ENCODE data around the gene TAF1B. TPM values are rescaled to one million over a fixed set of nuclear protein-coding genes. Genes with fewer than 3 reads are reported as not detected.

TAF1B gene
- total RNA-seq, 1 donor = 29.8 TPM

DNA sequence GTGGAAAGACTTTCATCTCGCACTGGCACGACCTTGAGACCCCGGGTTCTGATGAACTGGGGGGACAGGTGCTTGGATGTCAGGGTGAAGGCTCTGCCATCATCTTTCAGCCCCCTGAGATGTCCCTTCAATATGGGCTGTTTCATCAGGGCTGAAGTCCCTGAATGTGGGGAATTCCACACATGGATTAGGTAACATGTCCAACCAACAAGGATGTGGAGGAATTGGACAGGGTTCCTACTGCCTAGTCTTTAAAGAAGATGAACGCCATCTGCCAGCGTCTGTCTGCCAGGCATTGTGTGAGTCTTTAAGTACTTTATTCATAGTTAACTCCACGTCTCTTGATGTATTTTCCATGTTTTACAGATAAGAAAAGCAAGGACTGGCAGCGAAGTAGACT lies 102.3 kb downstream of the TAF1B start:
- DNase-seq (ENCODE audit: low read depth) = no peak

DNA sequence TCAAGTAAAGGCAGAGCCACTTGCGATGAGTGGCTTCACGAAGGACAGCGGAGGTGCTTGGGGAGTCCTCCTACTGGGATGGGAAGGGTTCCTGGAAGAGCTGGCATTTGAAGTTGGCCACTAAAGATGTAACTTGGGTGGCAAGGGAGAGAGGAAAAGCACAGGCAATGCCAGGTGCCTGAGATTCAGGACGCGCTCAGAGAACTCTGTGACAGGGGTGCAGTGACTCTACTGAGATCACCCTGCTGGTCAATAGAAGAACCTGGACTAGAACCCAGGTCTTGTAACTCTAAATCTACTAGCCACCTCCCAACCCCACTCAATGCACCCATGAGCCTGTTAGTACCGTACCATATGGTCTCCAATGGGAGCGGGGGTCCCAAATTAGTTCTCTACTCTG lies 102.8 kb downstream of the TAF1B start:
- TF ChIP-seq, protein P1, sequence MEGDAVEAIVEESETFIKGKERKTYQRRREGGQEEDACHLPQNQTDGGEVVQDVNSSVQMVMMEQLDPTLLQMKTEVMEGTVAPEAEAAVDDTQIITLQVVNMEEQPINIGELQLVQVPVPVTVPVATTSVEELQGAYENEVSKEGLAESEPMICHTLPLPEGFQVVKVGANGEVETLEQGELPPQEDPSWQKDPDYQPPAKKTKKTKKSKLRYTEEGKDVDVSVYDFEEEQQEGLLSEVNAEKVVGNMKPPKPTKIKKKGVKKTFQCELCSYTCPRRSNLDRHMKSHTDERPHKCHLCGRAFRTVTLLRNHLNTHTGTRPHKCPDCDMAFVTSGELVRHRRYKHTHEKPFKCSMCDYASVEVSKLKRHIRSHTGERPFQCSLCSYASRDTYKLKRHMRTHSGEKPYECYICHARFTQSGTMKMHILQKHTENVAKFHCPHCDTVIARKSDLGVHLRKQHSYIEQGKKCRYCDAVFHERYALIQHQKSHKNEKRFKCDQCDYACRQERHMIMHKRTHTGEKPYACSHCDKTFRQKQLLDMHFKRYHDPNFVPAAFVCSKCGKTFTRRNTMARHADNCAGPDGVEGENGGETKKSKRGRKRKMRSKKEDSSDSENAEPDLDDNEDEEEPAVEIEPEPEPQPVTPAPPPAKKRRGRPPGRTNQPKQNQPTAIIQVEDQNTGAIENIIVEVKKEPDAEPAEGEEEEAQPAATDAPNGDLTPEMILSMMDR (IDR thresholded peaks at IDR 0.05; ENCODE audit: insufficient read depth, low read depth, low read length) = no peak
- no peak for DNase-seq (ENCODE audit: low read depth)
- no peak overlapping the region for H3K4me3 ChIP-seq (ENCODE audit: low read depth, low read length)

More for the DNA sequence above, 102.3 kb downstream of the TAF1B start:
- TF ChIP-seq, protein P1 (IDR thresholded peaks at IDR 0.05; ENCODE audit: insufficient read depth, low read depth, low read length) = no peak
- no peak overlapping the region for H3K4me3 ChIP-seq (ENCODE audit: low read depth, low read length)

DNA sequence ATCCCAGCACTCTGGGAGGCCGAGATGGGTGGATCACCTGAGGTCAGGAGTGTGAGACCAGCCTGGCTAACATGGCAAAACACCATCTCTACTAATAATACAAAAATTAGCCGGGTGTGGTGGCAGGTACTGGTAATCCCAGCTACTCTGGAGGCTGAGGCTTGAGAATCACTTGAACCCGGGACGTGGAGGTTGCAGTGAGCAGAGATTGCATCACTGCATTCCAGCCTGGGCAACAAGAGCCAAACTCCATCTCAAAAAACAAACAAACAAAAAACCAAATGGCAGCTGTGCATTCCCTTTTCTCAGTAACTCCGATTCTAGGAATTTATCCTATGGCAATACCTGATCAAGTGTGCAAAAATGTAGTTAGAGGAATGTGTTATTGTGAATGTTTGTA lies 103.5 kb downstream of the TAF1B start:
- no peak for DNase-seq (ENCODE audit: low read depth)
- TF ChIP-seq, protein P1 (IDR thresholded peaks at IDR 0.05; ENCODE audit: insufficient read depth, low read depth, low read length) = no peak
- H3K4me3 ChIP-seq (ENCODE audit: low read depth, low read length) = no peak overlapping the region

DNA sequence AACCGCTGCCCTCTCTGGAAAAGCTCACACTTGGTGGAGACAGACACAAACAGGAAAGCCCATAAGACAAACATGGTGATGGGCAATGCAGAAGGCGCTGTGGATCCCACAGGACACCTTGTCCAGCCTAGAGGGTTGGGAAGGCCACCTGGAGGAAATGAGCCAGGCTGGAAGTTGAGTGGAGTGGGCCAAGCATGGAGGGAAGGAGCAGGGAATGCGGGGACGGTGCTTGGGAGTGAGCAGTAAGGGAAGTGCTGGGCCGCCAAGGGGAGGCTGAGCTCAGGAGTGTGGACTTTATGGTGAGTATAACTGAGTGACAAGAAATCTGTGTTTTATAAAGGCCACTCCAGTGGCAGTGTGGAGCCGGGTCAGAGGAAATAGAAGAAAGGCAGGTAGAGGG lies 105.4 kb downstream of the TAF1B start:
- TF ChIP-seq, protein P1 (IDR thresholded peaks at IDR 0.05; ENCODE audit: insufficient read depth, low read depth, low read length) = no peak
- H3K4me3 ChIP-seq (ENCODE audit: low read depth, low read length) = no peak overlapping the region
- no peak for DNase-seq (ENCODE audit: low read depth)

DNA sequence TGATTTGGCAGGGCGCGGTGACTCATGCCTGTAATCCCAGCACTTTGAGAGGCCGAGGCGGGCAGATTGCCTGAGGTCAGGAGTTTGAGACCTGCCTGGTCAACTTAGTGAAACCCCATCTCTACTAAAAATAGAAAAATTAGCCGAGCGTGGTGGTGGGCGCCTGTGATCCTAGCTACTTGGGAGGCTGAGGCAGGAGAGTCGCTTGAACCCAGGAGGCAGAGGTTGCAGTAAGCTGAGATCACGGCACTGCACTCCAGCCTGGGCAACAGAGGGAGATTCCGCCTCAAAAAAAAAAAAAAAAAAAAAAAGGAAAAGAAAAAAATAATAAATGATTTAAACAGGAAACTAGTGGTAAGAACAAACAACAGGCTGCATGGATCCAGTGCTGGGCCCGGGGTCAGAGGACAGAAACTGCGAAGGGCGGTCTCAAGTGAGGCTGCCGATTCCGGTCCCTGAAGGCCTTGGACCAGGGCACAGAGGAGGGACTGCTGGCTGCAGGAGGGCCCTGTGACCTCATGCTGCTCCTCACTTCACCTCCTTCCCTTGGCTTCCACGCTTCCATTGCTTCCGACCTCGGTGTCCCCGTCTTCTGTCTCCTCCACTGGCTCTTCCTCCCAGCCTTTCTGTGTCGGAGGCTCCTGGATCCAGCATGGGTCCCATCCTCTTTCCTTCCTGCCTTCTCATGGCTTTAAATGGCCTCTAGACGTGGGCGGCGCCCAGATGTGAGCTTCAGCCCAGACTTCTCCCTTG lies 106.1 kb downstream of the TAF1B start:
- no peak for DNase-seq (ENCODE audit: low read depth)
- TF ChIP-seq, protein P1 (IDR thresholded peaks at IDR 0.05; ENCODE audit: insufficient read depth, low read depth, low read length) = no peak
- no peak overlapping the region for H3K4me3 ChIP-seq (ENCODE audit: low read depth, low read length)

DNA sequence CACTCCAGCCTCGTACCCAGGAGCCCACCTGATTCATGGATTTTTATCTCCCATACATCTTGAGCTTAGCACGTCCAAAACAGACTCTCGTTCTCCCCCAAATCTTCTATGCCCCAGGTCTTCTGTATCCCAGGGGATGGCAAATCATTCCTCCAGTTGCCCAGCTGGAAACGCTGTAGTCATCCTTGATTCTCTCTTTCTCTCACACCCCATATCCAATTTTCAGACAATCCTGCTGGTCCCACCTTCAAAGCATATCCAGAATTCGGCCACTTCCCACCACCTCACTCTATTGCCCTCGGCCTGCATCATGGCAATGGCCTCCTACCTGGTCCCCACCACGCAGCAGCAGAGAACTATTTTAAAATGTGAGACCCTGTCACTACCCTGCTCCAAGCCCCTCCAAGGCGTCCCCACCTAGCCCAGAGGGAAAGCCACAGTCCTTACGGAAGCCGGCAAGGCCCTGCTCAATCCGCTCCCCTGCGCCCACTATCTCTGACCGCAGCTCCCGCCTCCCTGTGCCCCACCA lies 106.8 kb downstream of the TAF1B start:
- TF ChIP-seq, protein P1 (IDR thresholded peaks at IDR 0.05; ENCODE audit: insufficient read depth, low read depth, low read length) = no peak
- DNase-seq (ENCODE audit: low read depth) = no peak
- no peak overlapping the region for H3K4me3 ChIP-seq (ENCODE audit: low read depth, low read length)
